Thoracic aorta (tissue), 2 donors: ENCODE measurements around the gene PRTG. TPM values are rescaled to one million over a fixed set of nuclear protein-coding genes. Genes with fewer than 3 reads are reported as not detected.

Source experiments
- ATAC-seq: fragments of 150-250 bp; one replicate; pipeline ENCODE4 v1.8.0; 2017; ENCODE audit warnings: low read depth; ENCODE audit not compliant: insufficient number of reproducible peaks, low FRiP score
- DNase-seq: peaks from one replicate; pipeline ENCODE4 v3.0.0-alpha.2; 2020; ENCODE audit warnings: low spot score
- H3K27ac ChIP-seq, 2 donors: fragments of 200-600 bp; sonication (generic); 1 replicate in 1 of 2; 2 replicates in 1 of 2; pipeline ENCODE4 v1.5.1; 2016; ENCODE audit warnings: mild to moderate bottlenecking in 2 of 2, moderate library complexity in 2 of 2
- H3K27me3 ChIP-seq: fragments of 200-600 bp; sonication (generic); replicated peaks from 2 replicates; pipeline ENCODE4 v1.6.0; 2016; ENCODE audit warnings: mild to moderate bottlenecking; ENCODE audit not compliant: insufficient read depth
- H3K36me3 ChIP-seq: fragments of 200-600 bp; sonication (generic); one replicate; pipeline ENCODE4 v1.5.1; 2016
- H3K4me1 ChIP-seq, 2 donors: fragments of 200-600 bp; sonication (generic); 1 replicate in 1 of 2; 2 replicates in 1 of 2; pipeline versions ENCODE4 v1.5.1 to v1.6.0; 2016; ENCODE audit warnings: low read depth in 2 of 2, mild to moderate bottlenecking in 1 of 2; ENCODE audit not compliant: control insufficient read depth in 1 of 2
- H3K4me3 ChIP-seq: fragments of 200-600 bp; sonication (generic); 2 replicates; pipeline ENCODE4 v1.5.1; 2016; ENCODE audit warnings: mild to moderate bottlenecking
- H3K9me3 ChIP-seq: fragments of 200-600 bp; sonication (generic); 2 replicates; pipeline ENCODE4 v1.5.1; 2016
- CTCF ChIP-seq: fragments of 200-600 bp; sonication (generic); IDR thresholded peaks from one replicate; pipeline ENCODE4 v1.5.1; 2019; ENCODE audit warnings: antibody characterized with exemption
- total RNA-seq, 2 donors: library from RNA; depleted of rRNA; stranded (reverse); fragments of >200 nt; gene quantifications; one replicate each; pipeline versions ENCODE4 v1.1.0 to v1.2.3, GENCODE V29; 2016

Gene PRTG
- total RNA-seq, 2 donors from 2014 or later = 0.41 to 3.0 TPM

GRCh38 chr15:55685286-55685685, 57.7 kb downstream of the PRTG start:
- Histone ChIP-seq H3K27ac (no peak overlapping the region), H3K4me1 (no peaks in the 10 kb centered on the region), H3K9me3 (no peaks in the 10 kb centered on the region), H3K4me3 (no peak overlapping the region), H3K27me3 (no peaks in the 10 kb centered on the region), H3K36me3 (no peaks in the 10 kb centered on the region)
- no peak for DNase-seq
- no peak for TF ChIP-seq CTCF
- ATAC-seq = no peak

- Histone ChIP-seq H3K27ac (no peak overlapping the region), H3K36me3 (no peaks in the 10 kb centered on the region), H3K27me3 (no peaks in the 10 kb centered on the region), H3K4me1 (no peaks in the 10 kb centered on the region), H3K4me3 (no peak overlapping the region), H3K9me3 (no peaks in the 10 kb centered on the region)
- DNase-seq (no peak), ATAC-seq (no peak)
- no peak for TF ChIP-seq CTCF
Measured at GRCh38 chr15:55683376-55683775, 59.6 kb downstream of the PRTG start.

- H3K4me3 ChIP-seq = no peak overlapping the region
- H3K27me3 ChIP-seq = no peaks in the 10 kb centered on the region
- no peaks in the 10 kb centered on the region for H3K4me1 ChIP-seq
- ATAC-seq (no peak), DNase-seq (no peak)
- no peak for TF ChIP-seq CTCF
- no peak overlapping the region for H3K27ac ChIP-seq
- H3K9me3 ChIP-seq = no peaks in the 10 kb centered on the region
- no peaks in the 10 kb centered on the region for H3K36me3 ChIP-seq
Measured at GRCh38 chr15:55681631-55682030, 61.3 kb downstream of the PRTG start.

- DNase-seq (no peak), ATAC-seq (no peak)
- no peak overlapping the region for H3K27ac ChIP-seq
- H3K27me3 ChIP-seq = no peaks in the 10 kb centered on the region
- no peaks in the 10 kb centered on the region for H3K36me3 ChIP-seq
- H3K4me1 ChIP-seq = no peaks in the 10 kb centered on the region
- H3K4me3 ChIP-seq = no peak overlapping the region
- no peaks in the 10 kb centered on the region for H3K9me3 ChIP-seq
- no peak for TF ChIP-seq CTCF
Measured at GRCh38 chr15:55676507-55676906, 66.4 kb downstream of the PRTG start.

- ATAC-seq (no peak), DNase-seq (no peak)
- TF ChIP-seq CTCF = no peak
- no peaks in the 10 kb centered on the region for H3K36me3 ChIP-seq
- no peak overlapping the region for H3K27ac ChIP-seq
- no peaks in the 10 kb centered on the region for H3K4me1 ChIP-seq
- H3K4me3 ChIP-seq = no peak overlapping the region
- no peaks in the 10 kb centered on the region for H3K9me3 ChIP-seq
- no peaks in the 10 kb centered on the region for H3K27me3 ChIP-seq
Measured at GRCh38 chr15:55673287-55673686, 69.7 kb downstream of the PRTG start.
